Suprapubic skin (tissue), 4 donors: ENCODE data around the gene CABLES1.

Source experiments
- POLR2A ChIP-seq, 2 donors: fragments of 450-650 bp; IDR thresholded peaks; one replicate each; pipeline ENCODE4 v1.6.1; 2017; ENCODE audit warnings: antibody characterized with exemption in 2 of 2, mild to moderate bottlenecking in 2 of 2, moderate library complexity in 2 of 2
- POLR2AphosphoS5 ChIP-seq, 3 donors: sonication (generic); formaldehyde crosslinking; IDR thresholded peaks; one replicate each; pipeline ENCODE4 v1.6.1; 2017; ENCODE audit warnings: antibody characterized with exemption in 3 of 3
- TF ChIP-seq, protein P1 (sequence below), 2 donors: fragments of 200-600 bp in 1 of 2; fragments of 450-650 bp in 1 of 2; sonication (generic) in 1 of 2; IDR thresholded peaks; one replicate each; pipeline ENCODE4 v1.5.1; 2016 to 2019; ENCODE audit warnings: antibody characterized with exemption in 2 of 2, mild to moderate bottlenecking in 1 of 2, moderate library complexity in 1 of 2

DNA sequence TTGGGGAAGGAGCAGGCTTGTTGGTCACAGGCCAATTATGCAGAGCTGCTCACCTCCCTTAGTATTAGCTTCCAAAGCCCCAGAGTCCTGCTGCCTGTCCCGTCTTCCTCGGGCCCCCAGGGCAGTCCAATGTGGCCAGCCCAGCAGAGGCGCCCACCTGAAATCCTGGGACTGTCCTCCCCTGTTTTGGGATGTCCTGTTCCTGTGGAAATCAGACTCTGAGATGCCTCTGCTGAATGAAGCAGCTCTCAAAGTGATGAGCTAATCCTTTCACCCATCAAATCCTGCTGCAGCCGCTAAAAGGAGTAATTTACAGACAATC, 105.3 kb downstream of the CABLES1 start:
- TF ChIP-seq POLR2A (IDR thresholded peaks at IDR 0.05) (no peak), POLR2AphosphoS5 (IDR thresholded peaks at IDR 0.05) (no peak)
- TF ChIP-seq, protein P1, sequence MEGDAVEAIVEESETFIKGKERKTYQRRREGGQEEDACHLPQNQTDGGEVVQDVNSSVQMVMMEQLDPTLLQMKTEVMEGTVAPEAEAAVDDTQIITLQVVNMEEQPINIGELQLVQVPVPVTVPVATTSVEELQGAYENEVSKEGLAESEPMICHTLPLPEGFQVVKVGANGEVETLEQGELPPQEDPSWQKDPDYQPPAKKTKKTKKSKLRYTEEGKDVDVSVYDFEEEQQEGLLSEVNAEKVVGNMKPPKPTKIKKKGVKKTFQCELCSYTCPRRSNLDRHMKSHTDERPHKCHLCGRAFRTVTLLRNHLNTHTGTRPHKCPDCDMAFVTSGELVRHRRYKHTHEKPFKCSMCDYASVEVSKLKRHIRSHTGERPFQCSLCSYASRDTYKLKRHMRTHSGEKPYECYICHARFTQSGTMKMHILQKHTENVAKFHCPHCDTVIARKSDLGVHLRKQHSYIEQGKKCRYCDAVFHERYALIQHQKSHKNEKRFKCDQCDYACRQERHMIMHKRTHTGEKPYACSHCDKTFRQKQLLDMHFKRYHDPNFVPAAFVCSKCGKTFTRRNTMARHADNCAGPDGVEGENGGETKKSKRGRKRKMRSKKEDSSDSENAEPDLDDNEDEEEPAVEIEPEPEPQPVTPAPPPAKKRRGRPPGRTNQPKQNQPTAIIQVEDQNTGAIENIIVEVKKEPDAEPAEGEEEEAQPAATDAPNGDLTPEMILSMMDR (IDR thresholded peaks at IDR 0.05): no peak
